HFFc6 (cell line): ENCODE data around the gene BBOX1. TPM values are rescaled to one million over a fixed set of nuclear protein-coding genes. Genes with fewer than 3 reads are reported as not detected.
"Not testable (repeated sequence)": the region's sequence is repeated elsewhere in the genome, so short reads cannot be mapped to it uniquely, and the experiment has no call there.

Experiments
- DNase-seq: peaks from one replicate; pipeline ENCODE4 v3.0.0-alpha.2; 2018
- H3K27ac Mint-ChIP-seq: 2 replicates; pipeline ENCODE4 v1.8.0; 2020; ENCODE audit warnings: mild to moderate bottlenecking, mixed read lengths
- H3K27me3 Mint-ChIP-seq: 2 replicates; pipeline ENCODE4 v1.8.0; 2021; ENCODE audit warnings: mild to moderate bottlenecking, moderate library complexity, mixed read lengths; ENCODE audit not compliant: insufficient read depth
- H3K36me3 Mint-ChIP-seq: 2 replicates; pipeline ENCODE4 v1.8.0; 2021; ENCODE audit warnings: low read depth, mixed read lengths
- H3K4me1 Mint-ChIP-seq: 2 replicates; pipeline ENCODE4 v1.8.0; 2020; ENCODE audit warnings: low read depth, mixed read lengths
- H3K4me3 Mint-ChIP-seq: 2 replicates; pipeline ENCODE4 v1.8.0; 2020; ENCODE audit warnings: mild to moderate bottlenecking, moderate library complexity, mixed read lengths
- H3K9me3 Mint-ChIP-seq: 2 replicates; pipeline ENCODE4 v1.8.0; 2020; ENCODE audit warnings: mild to moderate bottlenecking, mixed read lengths
- total RNA-seq, 6 experiments: library from RNA; stranded (reverse); fragmentation: NEBNext Ultra II Directional; extraction: Animal tissue kit (Norgen Biotek cat#: 25700); gene quantifications; 2 replicates in 1 of 6; 3 replicates in 5 of 6; pipeline ENCODE4 v1.2.3, GENCODE V29; 2021
- TF ChIP-seq, protein P1 (sequence below): fragments of 200-600 bp; sonication (generic); IDR thresholded peaks from 2 replicates; pipeline ENCODE4 v1.5.0; 2021; ENCODE audit warnings: antibody characterized with exemption, mild to moderate bottlenecking

Gene BBOX1
- total RNA-seq, 6 experiments from 2014 or later = not detected

DNA sequence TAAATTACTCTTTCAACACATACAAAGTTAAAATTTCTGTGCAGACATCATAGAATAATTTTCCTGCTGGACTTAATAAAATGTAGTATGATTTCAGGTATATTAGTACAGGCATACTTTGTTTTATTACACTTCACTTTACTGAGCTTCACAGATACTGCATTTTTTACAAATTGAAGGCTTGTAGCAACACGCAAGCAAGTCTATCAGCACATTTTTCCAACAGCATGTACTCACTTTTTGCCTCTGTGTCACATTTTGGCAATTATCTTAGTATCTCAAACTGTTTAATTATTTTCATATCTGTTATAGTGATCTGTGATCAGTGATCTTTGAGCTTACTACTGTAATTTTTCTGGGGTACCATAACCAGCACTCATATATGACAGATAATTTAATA lies 44.5 kb downstream of the BBOX1 start:
- TF ChIP-seq, protein P1, sequence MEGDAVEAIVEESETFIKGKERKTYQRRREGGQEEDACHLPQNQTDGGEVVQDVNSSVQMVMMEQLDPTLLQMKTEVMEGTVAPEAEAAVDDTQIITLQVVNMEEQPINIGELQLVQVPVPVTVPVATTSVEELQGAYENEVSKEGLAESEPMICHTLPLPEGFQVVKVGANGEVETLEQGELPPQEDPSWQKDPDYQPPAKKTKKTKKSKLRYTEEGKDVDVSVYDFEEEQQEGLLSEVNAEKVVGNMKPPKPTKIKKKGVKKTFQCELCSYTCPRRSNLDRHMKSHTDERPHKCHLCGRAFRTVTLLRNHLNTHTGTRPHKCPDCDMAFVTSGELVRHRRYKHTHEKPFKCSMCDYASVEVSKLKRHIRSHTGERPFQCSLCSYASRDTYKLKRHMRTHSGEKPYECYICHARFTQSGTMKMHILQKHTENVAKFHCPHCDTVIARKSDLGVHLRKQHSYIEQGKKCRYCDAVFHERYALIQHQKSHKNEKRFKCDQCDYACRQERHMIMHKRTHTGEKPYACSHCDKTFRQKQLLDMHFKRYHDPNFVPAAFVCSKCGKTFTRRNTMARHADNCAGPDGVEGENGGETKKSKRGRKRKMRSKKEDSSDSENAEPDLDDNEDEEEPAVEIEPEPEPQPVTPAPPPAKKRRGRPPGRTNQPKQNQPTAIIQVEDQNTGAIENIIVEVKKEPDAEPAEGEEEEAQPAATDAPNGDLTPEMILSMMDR = no peak
- Mint-ChIP-seq H3K27ac (peak overlapping the region; percentile 15; the same call in 1 of the 2 replicates), H3K9me3 (peaks cover 4% of the 10 kb centered on the region)

DNA sequence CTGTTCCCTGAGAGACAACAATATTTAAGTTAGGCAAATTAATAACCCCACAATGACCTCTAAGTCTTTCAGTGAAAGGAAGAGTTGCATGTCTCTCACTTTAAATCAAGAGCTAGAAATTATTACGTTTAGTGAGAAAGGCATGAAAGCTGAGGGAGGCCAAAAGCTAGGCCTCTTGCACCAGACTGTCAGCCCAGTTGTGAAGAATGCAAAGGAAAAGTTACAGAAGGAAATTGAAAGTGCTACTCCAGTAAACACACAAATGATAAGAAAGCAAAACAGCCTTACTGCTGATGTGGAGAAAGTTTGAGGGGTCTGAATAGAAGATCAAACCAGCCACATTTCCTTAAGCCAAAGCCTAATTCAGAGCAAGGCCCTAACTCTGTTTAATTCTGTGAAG lies 45.0 kb downstream of the BBOX1 start:
- TF ChIP-seq, protein P1 = no peak
- peaks cover 9% of the 10 kb centered on the region for H3K36me3 Mint-ChIP-seq
- H3K4me1 Mint-ChIP-seq = peaks cover 41% of the 10 kb centered on the region
- no peak for DNase-seq
- peaks cover 9% of the 10 kb centered on the region for H3K9me3 Mint-ChIP-seq
- H3K27ac Mint-ChIP-seq = no peak overlapping the region
- no peak overlapping the region for H3K4me3 Mint-ChIP-seq
- H3K27me3 Mint-ChIP-seq = no peaks in the 10 kb centered on the region

More for the DNA sequence above, 44.5 kb downstream of the BBOX1 start:
- no peak for DNase-seq
- Mint-ChIP-seq H3K4me1 (peaks cover 41% of the 10 kb centered on the region), H3K4me3 (no peak overlapping the region), H3K27me3 (no peaks in the 10 kb centered on the region), H3K36me3 (peaks cover 4% of the 10 kb centered on the region)

DNA sequence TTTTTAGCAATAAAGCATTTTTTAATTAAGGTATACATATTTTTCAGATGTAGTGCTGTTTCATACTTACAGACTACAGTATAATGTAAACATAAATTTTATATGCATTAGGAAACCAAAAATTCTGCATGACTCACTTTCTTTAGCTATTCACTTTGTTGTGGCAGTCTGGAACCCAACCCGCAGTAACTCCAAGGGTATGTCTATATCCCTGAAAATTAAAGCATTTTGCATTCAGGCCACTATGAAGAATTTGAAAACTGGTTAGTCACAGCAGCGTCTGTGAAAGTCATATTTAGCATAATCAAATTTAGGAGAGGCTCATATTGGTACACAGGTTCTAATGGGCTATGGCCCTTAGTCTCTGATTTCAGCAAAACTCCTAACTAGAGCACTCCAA lies 46.8 kb downstream of the BBOX1 start:
- H3K27ac Mint-ChIP-seq = no peak overlapping the region
- H3K9me3 Mint-ChIP-seq = peaks cover 18% of the 10 kb centered on the region
- peaks cover 41% of the 10 kb centered on the region for H3K4me1 Mint-ChIP-seq
- no peak overlapping the region for H3K4me3 Mint-ChIP-seq
- TF ChIP-seq, protein P1 = no peak
- H3K27me3 Mint-ChIP-seq = no peaks in the 10 kb centered on the region
- DNase-seq = peak; percentile 31
- peaks cover 19% of the 10 kb centered on the region for H3K36me3 Mint-ChIP-seq

DNA sequence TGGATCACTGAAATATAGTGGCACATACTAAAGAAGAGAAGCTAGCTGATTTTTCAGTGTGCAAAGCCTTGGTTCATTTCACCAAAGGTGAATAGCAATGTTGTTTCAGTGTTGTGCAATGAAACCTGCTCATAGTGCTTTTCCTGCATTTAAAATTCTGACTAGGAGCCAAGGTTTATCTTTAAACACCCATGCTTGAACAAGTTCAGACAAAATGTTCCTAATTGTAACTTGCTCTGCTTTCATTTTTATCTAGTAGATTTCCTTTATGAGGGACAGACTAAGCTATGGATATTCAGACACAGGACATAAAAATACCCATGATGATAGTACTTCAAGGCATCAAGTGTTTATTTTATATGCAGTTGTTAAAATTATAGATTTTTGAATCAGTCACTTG lies 47.7 kb downstream of the BBOX1 start:
- peaks cover 41% of the 10 kb centered on the region for H3K4me1 Mint-ChIP-seq
- H3K9me3 Mint-ChIP-seq = peaks cover 18% of the 10 kb centered on the region
- TF ChIP-seq, protein P1 = no peak
- H3K27ac Mint-ChIP-seq = no peak overlapping the region
- no peak for DNase-seq
- H3K4me3 Mint-ChIP-seq = no peak overlapping the region
- H3K27me3 Mint-ChIP-seq = no peaks in the 10 kb centered on the region
- H3K36me3 Mint-ChIP-seq = peaks cover 19% of the 10 kb centered on the region

DNA sequence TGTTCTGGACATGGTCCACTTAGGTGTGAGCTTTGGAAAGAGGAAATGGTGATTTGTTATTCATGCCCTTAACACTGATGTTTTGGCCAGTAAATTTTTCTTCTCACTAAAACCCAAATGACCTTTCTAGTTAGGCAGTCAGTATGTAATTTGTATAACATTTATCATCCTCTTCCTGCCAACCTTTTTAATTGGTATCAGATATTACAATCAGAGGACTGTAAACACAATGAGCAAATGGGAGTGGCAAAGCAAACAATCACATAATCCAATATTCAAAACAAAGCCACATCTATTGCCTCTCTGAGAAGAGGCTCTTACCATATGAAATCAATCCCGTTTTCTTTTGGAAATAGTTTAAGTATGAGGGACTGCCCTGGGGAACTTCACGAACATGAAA lies 49.1 kb downstream of the BBOX1 start:
- DNase-seq = no peak
- Mint-ChIP-seq H3K27ac (no peak overlapping the region), H3K27me3 (no peaks in the 10 kb centered on the region), H3K4me1 (peaks cover 29% of the 10 kb centered on the region), H3K36me3 (peaks cover 19% of the 10 kb centered on the region), H3K9me3 (peaks cover 18% of the 10 kb centered on the region), H3K4me3 (no peak overlapping the region)
- TF ChIP-seq, protein P1 = no peak

DNA sequence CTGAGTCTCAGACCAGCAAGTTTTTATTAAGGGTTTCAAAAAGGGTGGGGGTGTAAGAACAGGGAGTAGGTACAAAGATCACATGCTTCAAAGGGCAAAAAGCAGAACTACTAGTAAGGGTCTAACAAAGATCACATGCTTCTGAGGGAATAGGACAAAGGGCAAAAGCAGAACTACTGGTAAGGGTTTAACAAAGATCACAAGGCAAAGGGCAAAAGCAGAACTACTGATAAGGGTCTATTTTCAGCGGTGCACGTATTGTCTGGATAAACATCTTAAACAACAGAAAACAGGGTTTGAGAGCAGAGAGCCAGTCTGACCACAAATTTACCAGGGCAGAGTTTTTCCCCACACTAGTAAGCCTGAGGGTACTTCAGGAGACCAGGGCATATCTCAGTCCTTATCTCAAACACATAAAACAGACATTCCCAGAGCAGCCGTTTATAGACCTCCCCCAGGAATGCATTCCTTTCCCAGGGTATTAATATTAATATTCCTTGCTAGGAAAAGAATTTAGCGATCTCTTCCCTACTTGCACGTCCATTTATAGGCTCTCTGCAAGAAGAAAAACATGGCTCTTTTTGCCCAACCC lies 49.8 kb downstream of the BBOX1 start:
- peaks cover 18% of the 10 kb centered on the region for H3K9me3 Mint-ChIP-seq
- H3K4me3 Mint-ChIP-seq = not testable (repeated sequence)
- H3K4me1 Mint-ChIP-seq = peaks cover 22% of the 10 kb centered on the region

More for the DNA sequence above, 49.8 kb downstream of the BBOX1 start:
- not testable (repeated sequence) for H3K27ac Mint-ChIP-seq, DNase-seq, H3K27me3 Mint-ChIP-seq
- H3K36me3 Mint-ChIP-seq = peaks cover 19% of the 10 kb centered on the region
